Neutrophil (primary cell): Measurements from ENCODE around the gene ADAMTSL3.

Experiments used
- H3K27ac ChIP-seq: fragments of 200-600 bp; sonication (generic); 2 replicates; pipeline ENCODE4 v1.5.1; 2016; ENCODE audit warnings: mild to moderate bottlenecking, moderate library complexity
- H3K27me3 ChIP-seq: fragments of 200-600 bp; sonication (generic); 2 replicates; pipeline ENCODE4 v1.6.0; 2016; ENCODE audit warnings: mild to moderate bottlenecking
- H3K36me3 ChIP-seq: fragments of 200-600 bp; sonication (generic); 2 replicates; pipeline ENCODE4 v1.5.1; 2017
- H3K4me1 ChIP-seq, 2 experiments: fragments of 200-600 bp in 1 of 2; sonication (generic) in 1 of 2; 1 replicate in 1 of 2; 2 replicates in 1 of 2; pipeline versions ENCODE4 v1.5.1 to v1.6.1; 2013 to 2016; ENCODE audit warnings: low read depth in 1 of 2, low read length in 1 of 2, mild to moderate bottlenecking in 1 of 2, moderate library complexity in 1 of 2; ENCODE audit not compliant: control insufficient read depth in 1 of 2, insufficient read depth in 1 of 2
- H3K4me3 ChIP-seq, 2 experiments: fragments of 200-600 bp in 1 of 2; sonication (generic) in 1 of 2; 1 replicate in 1 of 2; 2 replicates in 1 of 2; pipeline ENCODE4 v1.5.1; 2013 to 2016; ENCODE audit warnings: low read depth in 1 of 2, low read length in 1 of 2, mild to moderate bottlenecking in 1 of 2, moderate library complexity in 1 of 2
- H3K9me3 ChIP-seq: fragments of 200-600 bp; sonication (generic); 2 replicates; pipeline ENCODE4 v1.5.1; 2016
- CTCF ChIP-seq: fragments of 200-600 bp; sonication (generic); IDR thresholded peaks from 2 replicates; pipeline ENCODE4 v1.5.1; 2016; ENCODE audit warnings: antibody characterized with exemption

Gene ADAMTSL3

DNA sequence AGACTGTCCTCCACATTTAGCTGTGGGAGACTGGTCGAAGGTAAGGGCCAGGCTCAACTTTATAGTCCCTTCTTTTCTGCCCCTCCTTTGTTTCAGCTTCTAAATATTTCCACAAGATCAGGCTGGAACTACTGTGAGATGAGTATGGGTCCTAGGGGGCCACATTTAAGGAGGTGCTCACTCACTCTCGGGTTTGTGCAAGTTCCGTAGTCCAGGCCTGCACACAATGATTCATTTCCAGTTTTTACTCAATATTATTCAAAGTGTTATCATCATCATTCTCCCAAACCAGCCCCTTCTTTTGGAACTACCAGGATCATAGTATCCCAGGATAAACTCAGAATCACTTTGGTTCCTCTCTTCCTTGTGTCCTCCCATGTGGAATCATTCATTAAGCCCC, 289.1 kb downstream of the ADAMTSL3 start:
- Histone ChIP-seq H3K27ac (no peak overlapping the region), H3K4me1 (no peaks in the 10 kb centered on the region), H3K4me3 (no peak overlapping the region), H3K36me3 (no peaks in the 10 kb centered on the region), H3K9me3 (no peaks in the 10 kb centered on the region), H3K27me3 (no peaks in the 10 kb centered on the region)
- no peak for TF ChIP-seq CTCF

DNA sequence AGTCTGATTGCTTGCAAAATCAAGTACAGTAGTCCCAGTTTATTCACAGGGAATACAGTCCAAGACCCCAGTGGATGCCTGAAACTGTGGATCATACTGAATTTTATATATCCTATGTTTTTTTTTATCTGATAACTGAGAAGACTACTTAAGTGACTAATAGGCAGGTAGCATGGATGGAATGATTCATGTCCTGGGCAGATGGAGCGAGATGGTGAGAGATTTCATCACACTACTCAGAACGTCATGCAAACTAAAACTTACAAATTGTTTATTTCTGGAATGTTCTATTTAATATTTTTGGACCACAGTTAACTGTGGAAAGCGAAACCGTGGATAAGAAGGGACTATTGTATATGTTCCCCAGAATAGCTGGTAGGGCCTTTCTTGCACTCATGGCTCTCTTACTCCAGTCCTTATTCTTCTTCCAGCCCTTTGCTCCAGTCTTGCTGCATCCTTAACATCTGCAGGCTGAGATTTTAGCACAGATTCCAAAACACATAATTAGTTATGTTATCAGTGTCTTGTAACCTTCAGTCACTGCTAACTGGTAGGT, 290.0 kb downstream of the ADAMTSL3 start:
- Histone ChIP-seq H3K4me3 (no peak overlapping the region), H3K4me1 (no peaks in the 10 kb centered on the region), H3K9me3 (no peaks in the 10 kb centered on the region), H3K36me3 (no peaks in the 10 kb centered on the region), H3K27ac (no peak overlapping the region), H3K27me3 (no peaks in the 10 kb centered on the region)
- no peak for TF ChIP-seq CTCF

- H3K9me3 ChIP-seq = no peaks in the 10 kb centered on the region
Observed at GRCh38 chr15:83947156-83947555, 293.2 kb downstream of the ADAMTSL3 start.

GRCh38 chr15:83954506-83954905, 300.6 kb downstream of the ADAMTSL3 start:
- Histone ChIP-seq H3K4me1 (no peaks in the 10 kb centered on the region), H3K36me3 (no peaks in the 10 kb centered on the region), H3K27ac (no peak overlapping the region), H3K4me3 (no peak overlapping the region), H3K9me3 (no peaks in the 10 kb centered on the region), H3K27me3 (no peaks in the 10 kb centered on the region)
- TF ChIP-seq CTCF = no peak

More at GRCh38 chr15:83947156-83947555, 293.2 kb downstream of the ADAMTSL3 start:
- H3K4me3 ChIP-seq = no peak overlapping the region
- H3K27ac ChIP-seq = no peak overlapping the region
- no peaks in the 10 kb centered on the region for H3K36me3 ChIP-seq
- H3K27me3 ChIP-seq = no peaks in the 10 kb centered on the region
- H3K4me1 ChIP-seq = no peaks in the 10 kb centered on the region
- TF ChIP-seq CTCF = no peak

- H3K27ac ChIP-seq = no peak overlapping the region
- no peaks in the 10 kb centered on the region for H3K4me1 ChIP-seq
- no peaks in the 10 kb centered on the region for H3K9me3 ChIP-seq
- no peak for TF ChIP-seq CTCF
- no peaks in the 10 kb centered on the region for H3K36me3 ChIP-seq
- no peak overlapping the region for H3K4me3 ChIP-seq
- H3K27me3 ChIP-seq = no peaks in the 10 kb centered on the region
Observed at GRCh38 chr15:83955806-83956265, 301.9 kb downstream of the ADAMTSL3 start.
